IMR-90 (cell line): ENCODE data around the gene CIAO2B. TPM values are rescaled to one million over a fixed set of nuclear protein-coding genes. Genes with fewer than 3 reads are reported as not detected.
A peak's percentile ranks its signal among the peaks of the same experiment; 100 is the strongest.

Experiments
- ATAC-seq: fragments of 200-7000 bp; cut with Tn5 transposase; 2 replicates; pipeline ENCODE4 v1.9.1; 2020; ENCODE audit warnings: low read depth, mild to moderate bottlenecking, moderate library complexity
- BruUV-seq: library from RNA; stranded (reverse); fragments of 400-500 nt; replicated peaks from 2 replicates; lab custom pipeline; 2021; lab: Mats Ljungman, UMichigan
- CTCF ChIA-PET: fragments of 300-600 bp; formaldehyde crosslinking; extraction: SDS; loops from one replicate; lab custom pipeline; 2021; ENCODE audit warnings: antibody characterized with exemption; lab: Yijun Ruan, JAX
- POLR2A ChIA-PET: fragments of 300-600 bp; sonication (Branson Sonifier 250); formaldehyde crosslinking; loops from one replicate; lab custom pipeline; 2022; ENCODE audit warnings: antibody characterized with exemption; ENCODE audit not compliant: unreplicated experiment; lab: Charles Lee
- DNase-seq: peaks from one replicate; pipeline ENCODE4 v3.0.0; 2013
- H2AFZ ChIP-seq: replicated peaks from 2 replicates; pipeline ENCODE3; 2013; ENCODE audit warnings: low read length, mild to moderate bottlenecking; ENCODE audit not compliant: poor library complexity
- H2AK5ac ChIP-seq: 2 replicates; pipeline ENCODE4 v1.6.1; 2013; ENCODE audit warnings: low read depth, low read length, inconsistent platforms
- H2AK9ac ChIP-seq: replicated peaks from 2 replicates; pipeline ENCODE3; 2013; ENCODE audit warnings: mild to moderate bottlenecking, low read depth, low read length, moderate library complexity; ENCODE audit not compliant: poor library complexity
- H2BK120ac ChIP-seq: 2 replicates; pipeline ENCODE4 v1.6.1; 2013; ENCODE audit warnings: low read depth, low read length, inconsistent platforms
- H2BK15ac ChIP-seq: 3 replicates; pipeline ENCODE4 v1.6.1; 2013; ENCODE audit warnings: low read depth, low read length, inconsistent platforms
- H2BK20ac ChIP-seq: 2 replicates; pipeline ENCODE4 v1.6.1; 2013; ENCODE audit warnings: low read depth, mild to moderate bottlenecking, inconsistent platforms, low read length, moderate library complexity
- H2BK5ac ChIP-seq: 2 replicates; pipeline ENCODE4 v1.6.1; 2013; ENCODE audit warnings: mild to moderate bottlenecking, low read depth, low read length, inconsistent platforms; ENCODE audit not compliant: poor library complexity, severe bottlenecking
- H3K14ac ChIP-seq: replicated peaks from 2 replicates; pipeline ENCODE4 v1.6.1; 2013; ENCODE audit warnings: low read depth, low read length, inconsistent platforms
- H3K18ac ChIP-seq: 2 replicates; pipeline ENCODE4 v1.6.1; 2013; ENCODE audit warnings: low read depth, low read length, control low read depth
- H3K23ac ChIP-seq: 2 replicates; pipeline ENCODE4 v1.6.1; 2013; ENCODE audit warnings: low read depth, low read length, inconsistent platforms
- H3K27ac ChIP-seq: 2 replicates; pipeline ENCODE4 v1.5.1; 2013; ENCODE audit warnings: mild to moderate bottlenecking, control low read depth, low read length; ENCODE audit not compliant: insufficient read depth
- H3K27me3 ChIP-seq: 2 replicates; pipeline ENCODE4 v1.6.1; 2013; ENCODE audit warnings: low read length; ENCODE audit not compliant: control insufficient read depth, insufficient read depth
- H3K36me3 ChIP-seq: 2 replicates; pipeline ENCODE4 v1.6.1; 2013; ENCODE audit warnings: low read length, mixed read lengths; ENCODE audit not compliant: control insufficient read depth, insufficient read depth
- H3K4ac ChIP-seq: 2 replicates; pipeline ENCODE4 v1.6.1; 2013; ENCODE audit warnings: low read depth, low read length, inconsistent platforms
- H3K4me1 ChIP-seq: 2 replicates; pipeline ENCODE4 v1.6.1; 2013; ENCODE audit warnings: low read length, mixed read lengths; ENCODE audit not compliant: control insufficient read depth, insufficient read depth
- H3K4me2 ChIP-seq: 2 replicates; pipeline ENCODE4 v1.6.1; 2013; ENCODE audit warnings: low read depth, mild to moderate bottlenecking, control low read depth, low read length, moderate library complexity
- H3K4me3 ChIP-seq: 2 replicates; pipeline ENCODE4 v1.5.1; 2013; ENCODE audit warnings: low read depth, mild to moderate bottlenecking, control low read depth, low read length, moderate library complexity; ENCODE audit not compliant: insufficient read depth
- H3K56ac ChIP-seq: 2 replicates; pipeline ENCODE4 v1.6.1; 2013; ENCODE audit warnings: low read length, inconsistent platforms; ENCODE audit not compliant: insufficient read depth; ENCODE audit errors: extremely low read depth
- H3K79me1 ChIP-seq, 2 experiments: 2 replicates each; pipeline ENCODE4 v1.6.1; 2013; ENCODE audit warnings: low read length in 2 of 2, inconsistent platforms in 1 of 2, low read depth in 1 of 2
- H3K9ac ChIP-seq: 2 replicates; pipeline ENCODE4 v1.6.1; 2013; ENCODE audit warnings: low read depth, low read length, control low read depth
- H3K9me1 ChIP-seq: 2 replicates; pipeline ENCODE4 v1.6.1; 2013; ENCODE audit warnings: low read length, inconsistent platforms; ENCODE audit not compliant: insufficient read depth
- H3K9me3 ChIP-seq: 2 replicates; pipeline ENCODE4 v1.6.1; 2013; ENCODE audit warnings: low read length; ENCODE audit not compliant: control insufficient read depth, insufficient read depth
- H4K20me1 ChIP-seq: 2 replicates; pipeline ENCODE4 v1.6.1; 2013; ENCODE audit warnings: low read length, inconsistent platforms; ENCODE audit not compliant: insufficient read depth
- H4K5ac ChIP-seq: 2 replicates; pipeline ENCODE4 v1.6.1; 2013; ENCODE audit warnings: mild to moderate bottlenecking, low read depth, low read length, control low read depth
- H4K8ac ChIP-seq, 2 experiments: 2 replicates each; pipeline ENCODE4 v1.6.1; 2013; ENCODE audit warnings: low read depth in 2 of 2, low read length in 2 of 2, control low read depth in 1 of 2, inconsistent platforms in 1 of 2
- H4K91ac ChIP-seq: 2 replicates; pipeline ENCODE4 v1.6.1; 2013; ENCODE audit warnings: low read depth, low read length, inconsistent platforms; ENCODE audit not compliant: insufficient read depth
- CTCF ChIP-seq: conservative IDR thresholded peaks from 2 replicates; pipeline ENCODE4 v1.5.1; 2012; ENCODE audit warnings: mild to moderate bottlenecking, low read depth, low read length, improper control_type of control experiment
- POLR2A ChIP-seq: IDR thresholded peaks from 2 replicates; pipeline ENCODE4 v1.6.1; 2012; ENCODE audit warnings: mild to moderate bottlenecking, low read depth, low read length
- RFX5 ChIP-seq: IDR thresholded peaks from 2 replicates; pipeline ENCODE4 v1.8.0; 2012; ENCODE audit warnings: low read depth, mild to moderate bottlenecking, low read length, moderate library complexity
- SMC3 ChIP-seq: fragments of 150-350 bp; IDR thresholded peaks from 2 replicates; pipeline ENCODE4 v1.6.1; 2016; ENCODE audit warnings: low read depth, mild to moderate bottlenecking, antibody characterized with exemption, low read length, moderate library complexity
- USF2 ChIP-seq: fragments of 150-350 bp; IDR thresholded peaks from 2 replicates; pipeline ENCODE4 v1.6.1; 2017; ENCODE audit warnings: mild to moderate bottlenecking, antibody characterized with exemption, low read length, low read depth
- WGBS, 2 experiments: methylation state at CpG; one replicate each; pipeline versions ENCODE4 v1.1.5 to v1.1.7; 2013; ENCODE audit warnings: missing lambda C conversion rate in 2 of 2; ENCODE audit not compliant: insufficient read length in 1 of 2; ENCODE audit errors: extremely low coverage in 2 of 2; 5-methylcytosine and 5-hydroxymethylcytosine counted together
- dilution Hi-C: fragments of 300-500 bp; cut with HindIII; formaldehyde crosslinking; loops from one replicate; pipeline ENCODE4 v1.14.3; 2018; ENCODE audit warnings: low sequenced_read_pairs; ENCODE audit not compliant: unreplicated experiment
- in situ Hi-C: fragments of 300-500 bp; cut with MboI; formaldehyde crosslinking; loops from 3 replicates; pipeline ENCODE4 v1.14.3; 2019; ENCODE audit warnings: low sequenced_read_pairs, inconsistent platforms, mixed read lengths
- intact Hi-C: fragments of 100-400 bp; cut with micrococcal nuclease; formaldehyde crosslinking; loops from 2 replicates; pipeline ENCODE4 v1.10.0; 2022
- polyA plus RNA-seq, 3 experiments: library from polyadenylated mRNA; depleted of rRNA; stranded (reverse); fragments of >200 nt; gene quantifications; 2 replicates each; pipeline ENCODE4 v1.2.3, GENCODE V29; 2012; ENCODE audit warnings: low replicate concordance in 1 of 3
- total RNA-seq: library from RNA; depleted of rRNA; stranded (reverse); fragments of >200 nt; gene quantifications from 2 replicates; pipeline ENCODE4 v1.2.3, GENCODE V29; 2012

Gene CIAO2B
- total and polyA plus RNA-seq, 2 of the 4 experiments (the other 2 are of a cell fraction) = 148 to 234 TPM

GRCh38 chr16:66903544-66904427, 30.4 kb downstream of the CIAO2B start (continued):
- no peak for TF ChIP-seq POLR2A
- no peak for TF ChIP-seq RFX5
- TF ChIP-seq SMC3 = no peak

GRCh38 chr16:66902648-66903543, 31.3 kb downstream of the CIAO2B start:
- Histone ChIP-seq H2BK20ac (peak overlapping the region; percentile 43), H2BK5ac (no peak overlapping the region), H3K27me3 (no peaks in the 10 kb centered on the region), H3K9ac (no peak overlapping the region), H2AFZ (no peak overlapping the region), H2AK9ac (no peak overlapping the region), H3K79me1 (peaks cover 0 to 10% of the 10 kb centered on the region in 2 experiments; a peak in 2 of 4 replicates), H3K36me3 (no peaks in the 10 kb centered on the region), H3K56ac (no peak overlapping the region), H3K27ac (no peak overlapping the region), H3K9me3 (no peaks in the 10 kb centered on the region), H2AK5ac (peak overlapping the region; percentile 56), H4K20me1 (no peaks in the 10 kb centered on the region), H3K4me3 (no peak overlapping the region), H4K8ac (no peak overlapping the region; a peak in 1 of 4 replicates), H2BK120ac (peak overlapping the region; percentile 98), H3K4ac (peak overlapping the region; percentile 96), H3K23ac (no peak overlapping the region), H3K9me1 (peaks cover 53% of the 10 kb centered on the region), H4K5ac (no peak overlapping the region), H4K91ac (peak overlapping the region; percentile 89), H2BK15ac (no peak overlapping the region), H3K18ac (0 out of 2 replicates have a peak overlapping the region, but pooled peaks have one; percentile 16), H3K4me1 (peaks cover 49% of the 10 kb centered on the region), H3K4me2 (no peak overlapping the region), H3K14ac (no peak overlapping the region)
- ChIA-PET POLR2A (no interaction called here), CTCF (interaction anchor here (1.1 kb wide), 1 partner anchor 26 kb away, joined by 3 read pairs; no protein-coding TSS in a partner anchor)
- 84% methylated on average over 2 of the region's 14 CpGs; no CpG with 5 or more reads in 1 of the 2 experiments for WGBS, 2 experiments
- intact Hi-C loops = no loop called here
- ATAC-seq (no peak), DNase-seq (no peak)
- in situ Hi-C loops = no loop called here
- no TSS peak for BruUV-seq
- TF ChIP-seq USF2 = no peak
- 0 out of 2 replicates have a peak, but pooled peaks have one; percentile 3 for TF ChIP-seq CTCF
- dilution Hi-C loops = no loop called here
